HCT116 (cell line): ENCODE results near the gene GTF2H2C. TPM values are rescaled to one million over a fixed set of nuclear protein-coding genes. Genes with fewer than 3 reads are reported as not detected.

ENCODE experiments used
- ATAC-seq: fragments of 200-7000 bp; cut with Tn5 transposase; 2 replicates; pipeline ENCODE4 v1.9.1; 2020; ENCODE audit warnings: mild to moderate bottlenecking, moderate library complexity
- BruUV-seq: library from RNA; stranded (reverse); fragments of 400-500 nt; replicated peaks from 2 replicates; lab custom pipeline; 2021; lab: Mats Ljungman, UMichigan
- CTCF ChIA-PET: fragments of 300-600 bp; sonication (Branson Sonifier 250); formaldehyde crosslinking; loops from one replicate; lab custom pipeline; 2021; ENCODE audit warnings: antibody characterized with exemption; lab: Charles Lee
- POLR2A ChIA-PET: fragments of 300-600, 350-600 bp; sonication (Branson Sonifier 250); formaldehyde crosslinking; loops from one replicate; lab custom pipeline; 2021; ENCODE audit warnings: antibody characterized with exemption; lab: Charles Lee
- RAD21 ChIA-PET, 2 experiments: fragments of 300-600 bp; sonication (Branson Sonifier 250); formaldehyde crosslinking; loops; one replicate each; lab custom pipeline; 2023; ENCODE audit warnings: low total read pairs in 2 of 2; ENCODE audit not compliant: uncharacterized antibody in 2 of 2, unreplicated experiment in 2 of 2, low non-redundant PET in 1 of 2; lab: Charles Lee
- DNase-seq: peaks from one replicate; pipeline ENCODE4 v3.0.0-alpha.2; 2010; ENCODE audit warnings: low read depth, low spot score
- H2AFZ ChIP-seq: fragments of 200-600 bp; shearing (Covaris generic), sonication (generic); 2 replicates; pipeline ENCODE4 v1.6.1; 2017; ENCODE audit warnings: low read depth, mixed run types, mixed read lengths, antibody characterized with exemption, low read length; ENCODE audit not compliant: poor library complexity, severe bottlenecking
- H3K27ac ChIP-seq: 2 replicates; pipeline ENCODE4 v1.5.1; 2012; ENCODE audit warnings: low read depth, low read length
- H3K27me3 ChIP-seq: fragments of 200-600 bp; sonication (generic); 2 replicates; pipeline ENCODE4 v1.6.1; 2016; ENCODE audit warnings: mixed run types, low read length, mixed read lengths; ENCODE audit not compliant: insufficient read depth
- H3K36me3 ChIP-seq, 2 experiments: fragments of 200-500 bp in 1 of 2; fragments of 200-600 bp in 1 of 2; sonication (Bioruptor generic) in 1 of 2; sonication (generic) in 1 of 2; 2 replicates each; pipeline versions ENCODE4 v1.5.1 to v1.6.1; 2014 to 2016; ENCODE audit warnings: low read length in 2 of 2, inconsistent platforms in 1 of 2, mixed read lengths in 1 of 2, mixed run types in 1 of 2; ENCODE audit not compliant: insufficient read depth in 2 of 2, control insufficient read depth in 1 of 2
- H3K4me1 ChIP-seq, 2 experiments: fragments of 200-600 bp in 1 of 2; sonication (generic) in 1 of 2; 2 replicates each; pipeline versions ENCODE4 v1.5.1 to v1.6.1; 2012 to 2017; ENCODE audit warnings: low read length in 2 of 2, inconsistent platforms in 1 of 2, mild to moderate bottlenecking in 1 of 2, mixed read lengths in 1 of 2, mixed run types in 1 of 2, moderate library complexity in 1 of 2; ENCODE audit not compliant: insufficient read depth in 2 of 2, control insufficient read depth in 1 of 2
- H3K4me2 ChIP-seq: fragments of 200-600 bp; sonication (generic); 2 replicates; pipeline ENCODE4 v1.6.1; 2017; ENCODE audit warnings: mixed run types, low read length, mixed read lengths
- H3K4me3 ChIP-seq, 2 experiments: fragments of 200-600 bp in 1 of 2; sonication (generic) in 1 of 2; replicated peaks in 1 of 2; 2 replicates each; pipeline ENCODE4 v1.5.1; 2011 to 2016; ENCODE audit warnings: low read length in 2 of 2, control low read depth in 1 of 2, low read depth in 1 of 2, mild to moderate bottlenecking in 1 of 2, mixed read lengths in 1 of 2, mixed run types in 1 of 2
- H3K79me2 ChIP-seq: fragments of 200-600 bp; sonication (generic); 2 replicates; pipeline ENCODE4 v1.6.1; 2017; ENCODE audit warnings: mild to moderate bottlenecking, mixed run types, low read length, moderate library complexity, mixed read lengths; ENCODE audit not compliant: insufficient read depth
- H3K9ac ChIP-seq: fragments of 200-600 bp; sonication (generic); 2 replicates; pipeline ENCODE4 v1.6.1; 2016; ENCODE audit warnings: low read length, mixed read lengths
- H3K9me2 ChIP-seq: fragments of 200-600 bp; sonication (generic), shearing (Covaris generic); 2 replicates; pipeline ENCODE4 v1.6.1; 2017; ENCODE audit warnings: mixed run types, mild to moderate bottlenecking, moderate library complexity; ENCODE audit not compliant: insufficient read depth
- H3K9me3 ChIP-seq, 2 experiments: fragments of 200-500 bp in 1 of 2; fragments of 200-600 bp in 1 of 2; sonication (Bioruptor generic) in 1 of 2; sonication (generic) in 1 of 2; 2 replicates each; pipeline ENCODE4 v1.6.1; 2014 to 2017; ENCODE audit warnings: low read length in 2 of 2, mixed read lengths in 2 of 2, inconsistent platforms in 1 of 2, low read depth in 1 of 2, mild to moderate bottlenecking in 1 of 2, mixed run types in 1 of 2, moderate library complexity in 1 of 2; ENCODE audit not compliant: control insufficient read depth in 1 of 2, insufficient read depth in 1 of 2
- H4K20me1 ChIP-seq: fragments of 200-600 bp; sonication (generic), shearing (Covaris generic); 2 replicates; pipeline ENCODE4 v1.6.1; 2017; ENCODE audit warnings: mixed run types, mild to moderate bottlenecking, moderate library complexity; ENCODE audit not compliant: insufficient read depth
- ATF3 ChIP-seq: IDR thresholded peaks from 2 replicates; pipeline ENCODE4 v1.6.1; 2012
- CBX3 ChIP-seq: IDR thresholded peaks from 2 replicates; pipeline ENCODE4 v1.6.1; 2012; ENCODE audit warnings: low read depth
- CEBPB ChIP-seq: IDR thresholded peaks from 2 replicates; pipeline ENCODE4 v1.6.1; 2012; ENCODE audit warnings: low read depth
- CTCF ChIP-seq, 3 experiments: fragments of 200-600 bp in 1 of 3; sonication (generic) in 1 of 3; IDR thresholded peaks in 2 of 3; conservative IDR thresholded peaks in 1 of 3; 2 replicates each; pipeline ENCODE4 v1.5.1; 2012 to 2017; ENCODE audit warnings: low read depth in 2 of 3, low read length in 2 of 3, antibody characterized with exemption in 1 of 3, borderline replicate concordance in 1 of 3, control low read depth in 1 of 3, mild to moderate bottlenecking in 1 of 3, mixed read lengths in 1 of 3, mixed run types in 1 of 3, moderate library complexity in 1 of 3; ENCODE audit not compliant: insufficient read depth in 1 of 3
- EGR1 ChIP-seq: IDR thresholded peaks from 2 replicates; pipeline ENCODE4 v1.6.1; 2012; ENCODE audit warnings: low read depth
- ELF1 ChIP-seq: IDR thresholded peaks from 2 replicates; pipeline ENCODE4 v1.6.1; 2012; ENCODE audit warnings: low read depth, borderline replicate concordance
- EZH2 ChIP-seq: fragments of 200-600 bp; sonication (generic); IDR thresholded peaks from 2 replicates; pipeline ENCODE4 v1.6.1; 2017; ENCODE audit warnings: antibody characterized with exemption, mixed run types
- JUND ChIP-seq: IDR thresholded peaks from 2 replicates; pipeline ENCODE4 v1.6.1; 2012
- POLR2A ChIP-seq: IDR thresholded peaks from 2 replicates; pipeline ENCODE4 v1.7.0; 2011; ENCODE audit warnings: borderline replicate concordance; ENCODE audit not compliant: insufficient read depth, insufficient read length; ENCODE audit errors: extremely low read depth
- POLR2AphosphoS5 ChIP-seq: IDR thresholded peaks from 2 replicates; pipeline ENCODE4 v1.6.1; 2011; ENCODE audit warnings: mild to moderate bottlenecking, low read depth, low read length, moderate library complexity
- RAD21 ChIP-seq: IDR thresholded peaks from 2 replicates; pipeline ENCODE4 v1.6.1; 2012; ENCODE audit warnings: low read depth, mild to moderate bottlenecking
- REST ChIP-seq: IDR thresholded peaks from 2 replicates; pipeline ENCODE4 v1.6.1; 2012; ENCODE audit warnings: low read depth
- SIN3A ChIP-seq: IDR thresholded peaks from 2 replicates; pipeline ENCODE4 v1.6.1; 2012; ENCODE audit warnings: low read depth
- SRF ChIP-seq: IDR thresholded peaks from 2 replicates; pipeline ENCODE4 v1.6.1; 2012; ENCODE audit warnings: low read depth
- TCF7L2 ChIP-seq: IDR thresholded peaks from 2 replicates; pipeline ENCODE4 v1.7.0; 2011; ENCODE audit warnings: borderline replicate concordance, inconsistent platforms; ENCODE audit not compliant: insufficient read depth, insufficient read length; ENCODE audit errors: extremely low read depth
- ZBTB33 ChIP-seq: IDR thresholded peaks from 2 replicates; pipeline ENCODE4 v1.6.1; 2011; ENCODE audit warnings: mild to moderate bottlenecking, low read length, moderate library complexity; ENCODE audit not compliant: insufficient replicate concordance; ENCODE audit errors: extremely low read depth
- ZNF274 ChIP-seq: fragments of 200-500 bp; sonication (Bioruptor generic); IDR thresholded peaks from 2 replicates; pipeline ENCODE4 v1.6.1; 2014; ENCODE audit warnings: mild to moderate bottlenecking, low read depth, low read length, inconsistent platforms
- intact Hi-C: fragments of 100-400 bp; cut with micrococcal nuclease; formaldehyde crosslinking; loops from 2 replicates; pipeline ENCODE4 v1.10.0; 2022
- total RNA-seq: library from RNA; stranded (reverse); gene quantifications from one replicate; pipeline ENCODE4 v1.2.1, GENCODE V29; 2021; ENCODE audit not compliant: unreplicated experiment

The GTF2H2C gene
- total RNA-seq, 1 experiment from 2014 or later: 65.2 TPM

- H3K4me2 ChIP-seq: peak overlapping the region; percentile 57
- DNase-seq (no peak), ATAC-seq (peak; percentile 27; the same call in 1 of the 2 replicates)
- intact Hi-C loops: no loop called here
- H2AFZ ChIP-seq: no peak overlapping the region
- H3K4me3 ChIP-seq: no peak overlapping the region
- H3K27me3 ChIP-seq: no peaks in the 10 kb centered on the region
- ChIA-PET CTCF (no interaction called here), RAD21 (no interaction called here), POLR2A (interaction anchor here (0.7 kb wide), 1 partner anchor 10 kb away, joined by 3 read pairs; no protein-coding TSS in a partner anchor)
- H3K79me2 ChIP-seq: peaks cover 23% of the 10 kb centered on the region
- no peak overlapping the region for H3K27ac ChIP-seq
- no peaks in the 10 kb centered on the region for H4K20me1 ChIP-seq
- no peaks in the 10 kb centered on the region for H3K9me3 ChIP-seq
- H3K9me2 ChIP-seq: no peaks in the 10 kb centered on the region
- H3K36me3 ChIP-seq: no peaks in the 10 kb centered on the region
- no TSS peak for BruUV-seq
- peaks cover 16 to 23% of the 10 kb centered on the region in 2 experiments for H3K4me1 ChIP-seq
- TF ChIP-seq REST (no peak), CEBPB (no peak), ZNF274 (no peak), ELF1 (no peak), POLR2AphosphoS5 (no peak), ATF3 (no peak), RAD21 (no peak), SRF (no peak), CTCF (IDR thresholded peaks at IDR 0.05 in 2 of 3, conservative IDR thresholded peaks at IDR 0.05 in 1 of 3; ENCODE audit: borderline replicate concordance in 1 of 3, insufficient read depth in 1 of 3, low read depth in 2 of 3, low read length in 2 of 3) (no peak), JUND (no peak), EZH2 (no peak), ZBTB33 (no peak), POLR2A (no peak), SIN3A (no peak), TCF7L2 (no peak), CBX3 (no peak), EGR1 (no peak)
- no peak overlapping the region for H3K9ac ChIP-seq
Measured at GRCh38 chr5:69527128-69527770, 32.7 kb upstream of the GTF2H2C start.
